HepG2 (cell line): Measurements from ENCODE around the gene UBQLN4. TPM values are rescaled to one million over a fixed set of nuclear protein-coding genes. Genes with fewer than 3 reads are reported as not detected.
A peak's percentile ranks its signal among the peaks of the same experiment; 100 is the strongest.

Experiments used
- ATAC-seq: fragments of 200-7000 bp; cut with Tn5 transposase; 3 replicates; pipeline ENCODE4 v1.9.1; 2020; ENCODE audit warnings: mild to moderate bottlenecking, moderate library complexity
- BruUV-seq: library from RNA; stranded (reverse); fragments of 400-500 nt; replicated peaks from 2 replicates; lab custom pipeline; 2021; lab: Mats Ljungman, UMichigan
- CTCF ChIA-PET: fragments of 300-600 bp; formaldehyde crosslinking; extraction: SDS; loops from one replicate; lab custom pipeline; 2021; ENCODE audit warnings: low total read pairs, inconsistent platforms, low intra/inter-chr PET ratio; lab: Yijun Ruan, JAX
- POLR2A ChIA-PET: fragments of 350-600 bp; sonication (Branson Sonifier 250); formaldehyde crosslinking; loops from one replicate; lab custom pipeline; 2020; ENCODE audit warnings: antibody characterized with exemption, inconsistent platforms; lab: Yijun Ruan, JAX
- DNase-seq: peaks from one replicate; pipeline ENCODE4 v3.0.0-alpha.2; 2015; ENCODE audit warnings: low spot score
- FAIRE-seq: peaks from 3 replicates; lab custom pipeline; 2011; peaks lifted over from hg19 to GRCh38; lab: Jason Lieb, UNC
- H2AFZ ChIP-seq: one replicate; pipeline ENCODE4 v1.6.1; 2011; ENCODE audit warnings: low read length, inconsistent platforms
- H3K27ac ChIP-seq: fragments of 300-600 bp; 3 replicates; pipeline ENCODE4 v1.8.0; 2011; ENCODE audit warnings: mixed run types, mild to moderate bottlenecking, mixed read lengths, low read length, inconsistent platforms; ENCODE audit not compliant: insufficient read depth; ENCODE audit errors: extremely low read length
- H3K27me3 ChIP-seq, 2 experiments: fragments of 200-600 bp in 1 of 2; 2 replicates in 1 of 2; 3 replicates in 1 of 2; pipeline versions ENCODE4 v1.6.0 to v1.8.0; 2011; ENCODE audit warnings: low read length in 2 of 2, mild to moderate bottlenecking in 2 of 2, moderate library complexity in 2 of 2, inconsistent platforms in 1 of 2; ENCODE audit not compliant: insufficient read depth in 2 of 2, control insufficient read depth in 1 of 2
- H3K36me3 ChIP-seq, 2 experiments: fragments of 200-600 bp in 1 of 2; replicated peaks in 1 of 2; 2 replicates in 1 of 2; 3 replicates in 1 of 2; pipeline versions ENCODE4 v1.5.1 to v1.8.0; 2011; ENCODE audit warnings: low read length in 2 of 2, inconsistent platforms in 1 of 2; ENCODE audit not compliant: insufficient read depth in 2 of 2, control insufficient read depth in 1 of 2
- H3K4me1 ChIP-seq: 2 replicates; pipeline ENCODE4 v1.5.1; 2012; ENCODE audit warnings: low read length, inconsistent platforms; ENCODE audit not compliant: insufficient read depth
- H3K4me2 ChIP-seq: 2 replicates; pipeline ENCODE4 v1.6.0; 2011; ENCODE audit warnings: low read depth, low read length, inconsistent platforms
- H3K4me3 ChIP-seq, 3 experiments: fragments of 200-600 bp in 1 of 3; sonication (generic), shearing (Covaris generic) in 1 of 3; replicated peaks in 1 of 3; 2 replicates each; pipeline ENCODE4 v1.5.1; 2011 to 2016; ENCODE audit warnings: low read length in 3 of 3, inconsistent platforms in 2 of 3, low read depth in 2 of 3, mild to moderate bottlenecking in 2 of 3, control low read depth in 1 of 3, mixed read lengths in 1 of 3; ENCODE audit not compliant: insufficient read depth in 1 of 3
- H3K79me2 ChIP-seq: one replicate; pipeline ENCODE4 v1.6.1; 2011; ENCODE audit warnings: low read length, inconsistent platforms; ENCODE audit not compliant: insufficient read depth
- H3K9ac ChIP-seq: 2 replicates; pipeline ENCODE4 v1.6.0; 2011; ENCODE audit warnings: mild to moderate bottlenecking, low read depth, low read length, inconsistent platforms; ENCODE audit not compliant: insufficient read depth
- H3K9me3 ChIP-seq: 2 replicates; pipeline ENCODE4 v1.5.1; 2012; ENCODE audit warnings: mild to moderate bottlenecking, low read length
- H4K20me1 ChIP-seq: 2 replicates; pipeline ENCODE4 v1.6.0; 2011; ENCODE audit warnings: inconsistent platforms, mild to moderate bottlenecking, low read length, moderate library complexity; ENCODE audit not compliant: insufficient read depth
- GATAD2A ChIP-seq: IDR thresholded peaks from 2 replicates; pipeline ENCODE4 v1.6.1; 2016
- KDM2A ChIP-seq: sonication (generic); formaldehyde crosslinking; IDR thresholded peaks from 2 replicates; pipeline ENCODE4 v1.4.0; 2020; ENCODE audit warnings: low read depth, missing genetic modification reagents, borderline replicate concordance
- PCBP2 ChIP-seq: fragments of 200-400 bp; formaldehyde crosslinking; optimal IDR thresholded peaks from 2 replicates; pipeline ENCODE3; 2018; ENCODE audit warnings: low read length, low read depth; ENCODE audit not compliant: poor library complexity, severe bottlenecking
- RXRA ChIP-seq: sonication (generic); formaldehyde crosslinking; IDR thresholded peaks from 2 replicates; pipeline ENCODE4 v1.5.1; 2020; ENCODE audit warnings: missing genetic modification reagents
- SAFB2 ChIP-seq: sonication (generic); formaldehyde crosslinking; IDR thresholded peaks from 2 replicates; pipeline ENCODE4 v1.5.1; 2020; ENCODE audit warnings: missing genetic modification reagents, low read depth, mild to moderate bottlenecking, borderline replicate concordance
- SALL1 ChIP-seq: sonication (generic); formaldehyde crosslinking; IDR thresholded peaks from 2 replicates; pipeline ENCODE4 v1.8.0; 2022; ENCODE audit warnings: mild to moderate bottlenecking, missing genetic modification reagents
- STAG1 ChIP-seq: sonication (generic); formaldehyde crosslinking; IDR thresholded peaks from 2 replicates; pipeline ENCODE4 v1.4.0; 2020; ENCODE audit warnings: missing genetic modification reagents
- ZNF432 ChIP-seq: sonication (generic); formaldehyde crosslinking; IDR thresholded peaks from 2 replicates; pipeline ENCODE4 v1.5.0; 2020; ENCODE audit warnings: missing genetic modification reagents, mild to moderate bottlenecking, borderline replicate concordance
- ZNF660 ChIP-seq: sonication (generic); formaldehyde crosslinking; IDR thresholded peaks from 2 replicates; pipeline ENCODE4 v1.5.1; 2020; ENCODE audit warnings: mild to moderate bottlenecking, low read depth, missing genetic modification reagents, borderline replicate concordance
- ZNF678 ChIP-seq: sonication (generic); formaldehyde crosslinking; IDR thresholded peaks from 2 replicates; pipeline ENCODE4 v1.4.0; 2020; ENCODE audit warnings: mild to moderate bottlenecking, missing genetic modification reagents
- WGBS: methylation state at CpG from one replicate; pipeline ENCODE4 v1.1.6; 2017; ENCODE audit warnings: low lambda C conversion rate; 5-methylcytosine and 5-hydroxymethylcytosine counted together
- in situ Hi-C: cut with HindIII; loops from 2 replicates; pipeline ENCODE4 v1.10.0; 2017; ENCODE audit warnings: low pct_unique_long_range_greater_than_20kb; ENCODE audit not compliant: extremely low pct_ligation_motif_present
- intact Hi-C: fragments of 100-400 bp; cut with micrococcal nuclease; formaldehyde crosslinking; loops from one replicate; pipeline ENCODE4 v1.10.0; 2022; ENCODE audit not compliant: unreplicated experiment
- polyA plus RNA-seq, 8 experiments: library from polyadenylated mRNA; depleted of rRNA in 3 of 8; stranded (reverse) in 7 of 8; unstranded in 1 of 8; fragments of >200 nt; fragmentation: Illumina TruSeq in 4 of 8; extraction: Trizol in 4 of 8; gene quantifications; 2 replicates each; pipeline versions ENCODE4 v1.2.1 to v1.2.3, GENCODE V29; 2011 to 2016; ENCODE audit warnings: low read depth in 4 of 8, missing spikeins in 1 of 8, mixed read lengths in 1 of 8; ENCODE audit not compliant: insufficient read depth in 1 of 8
- total RNA-seq, 5 experiments: library from RNA; depleted of rRNA; stranded (reverse); fragments of >200 nt; fragmentation: Illumina TruSeq; extraction: Trizol; gene quantifications; 2 replicates each; pipeline ENCODE4 v1.2.3, GENCODE V29; 2016; ENCODE audit warnings: low read depth in 1 of 5
- TF ChIP-seq, protein P1 (sequence below): sonication (generic); formaldehyde crosslinking; IDR thresholded peaks from 2 replicates; pipeline ENCODE4 v1.5.1; 2020; ENCODE audit warnings: mild to moderate bottlenecking, moderate library complexity, missing genetic modification reagents
- TF ChIP-seq, protein P2 (sequence below), 2 experiments: sonication (generic) in 1 of 2; formaldehyde crosslinking in 1 of 2; IDR thresholded peaks; 2 replicates each; pipeline versions ENCODE4 v1.4.0 to v1.6.1; 2016 to 2020; ENCODE audit warnings: borderline replicate concordance in 1 of 2, low read depth in 1 of 2, mild to moderate bottlenecking in 1 of 2, missing genetic modification reagents in 1 of 2
- TF ChIP-seq, protein P3 (sequence below): sonication (generic); formaldehyde crosslinking; IDR thresholded peaks from 2 replicates; pipeline ENCODE4 v1.8.0; 2022; ENCODE audit warnings: mild to moderate bottlenecking, missing genetic modification reagents, moderate library complexity
- TF ChIP-seq, protein P4 (sequence below), 2 experiments: fragments of 450-650 bp in 1 of 2; sonication (generic) in 1 of 2; formaldehyde crosslinking; IDR thresholded peaks; 2 replicates each; pipeline versions ENCODE4 v1.5.0 to v1.8.0; 2020 to 2022; ENCODE audit warnings: mild to moderate bottlenecking in 1 of 2, missing genetic modification reagents in 1 of 2
- TF ChIP-seq, protein P5 (sequence below): IDR thresholded peaks from 2 replicates; pipeline ENCODE4 v1.6.1; 2016; ENCODE audit warnings: missing compliant biosample characterization, missing genetic modification reagents, borderline replicate concordance

UBQLN4 gene
- total and polyA plus RNA-seq, 2 of the 13 experiments (the other 11 are each of a cell fraction or from before 2014, with no cell fraction given), result 31.5 to 39.8 TPM

DNA sequence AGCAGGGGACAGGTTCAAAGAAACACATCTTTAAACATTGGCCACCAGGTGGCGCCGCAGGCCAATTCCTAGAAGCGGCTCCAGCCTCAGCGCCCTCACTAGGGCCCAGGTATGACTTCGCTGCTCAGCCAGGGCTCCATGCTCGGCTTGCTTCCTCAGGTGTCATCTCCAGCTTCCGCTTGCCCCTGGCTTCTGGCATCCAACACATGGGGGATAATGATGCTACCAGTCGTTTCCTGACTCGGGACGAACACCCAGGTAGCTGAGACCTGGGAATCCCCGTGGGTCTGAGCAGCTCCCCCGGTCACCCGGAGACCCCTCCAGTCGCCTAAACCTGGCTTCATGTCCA is 37.2 kb upstream of the UBQLN4 start:
- CTCF ChIA-PET, result interaction anchor here (0.9 to 3.3 kb wide), 4 partner anchors 32 to 169 kb away, joined by 3 to 52 read pairs (median 4); no protein-coding TSS in a partner anchor
- in situ Hi-C loops, result no loop called here
- no peaks in the 10 kb centered on the region for H3K27me3 ChIP-seq
- H3K9ac ChIP-seq, result no peak overlapping the region
- H3K4me2 ChIP-seq, result no peak overlapping the region
- peaks cover 47% of the 10 kb centered on the region for H3K4me1 ChIP-seq
- no peaks in the 10 kb centered on the region for H4K20me1 ChIP-seq
- FAIRE-seq (peak; percentile 92), DNase-seq (peak; percentile 74), ATAC-seq (peak; percentile 79)
- 63% methylated on average over 6 of the region's 14 CpGs for WGBS
- peaks cover 2% of the 10 kb centered on the region in 2 experiments; a peak in 1 of 5 replicates for H3K36me3 ChIP-seq
- H3K9me3 ChIP-seq, result no peaks in the 10 kb centered on the region
- BruUV-seq, result no TSS peak
- intact Hi-C loops, result loop anchor here (1.0 kb wide), 2 partner anchors 39 to 134 kb away; no protein-coding TSS in a partner anchor
- H3K27ac ChIP-seq, result no peak overlapping the region
- no peaks in the 10 kb centered on the region for H3K79me2 ChIP-seq
- POLR2A ChIA-PET, result interaction anchor here (0.8 to 11.0 kb wide), 3 partner anchors 38 to 122 kb away, joined by 3 to 113 read pairs (median 4); partner anchors contain the start of gene PMF1
- no peak overlapping the region for H3K4me3 ChIP-seq
- no peak overlapping the region for H2AFZ ChIP-seq
- TF ChIP-seq KDM2A (CRISPR knock-in tag), result peak; percentile 41; the same call in 1 of the 2 replicates
- TF ChIP-seq STAG1, result peak; percentile 92
- TF ChIP-seq, protein P1, sequence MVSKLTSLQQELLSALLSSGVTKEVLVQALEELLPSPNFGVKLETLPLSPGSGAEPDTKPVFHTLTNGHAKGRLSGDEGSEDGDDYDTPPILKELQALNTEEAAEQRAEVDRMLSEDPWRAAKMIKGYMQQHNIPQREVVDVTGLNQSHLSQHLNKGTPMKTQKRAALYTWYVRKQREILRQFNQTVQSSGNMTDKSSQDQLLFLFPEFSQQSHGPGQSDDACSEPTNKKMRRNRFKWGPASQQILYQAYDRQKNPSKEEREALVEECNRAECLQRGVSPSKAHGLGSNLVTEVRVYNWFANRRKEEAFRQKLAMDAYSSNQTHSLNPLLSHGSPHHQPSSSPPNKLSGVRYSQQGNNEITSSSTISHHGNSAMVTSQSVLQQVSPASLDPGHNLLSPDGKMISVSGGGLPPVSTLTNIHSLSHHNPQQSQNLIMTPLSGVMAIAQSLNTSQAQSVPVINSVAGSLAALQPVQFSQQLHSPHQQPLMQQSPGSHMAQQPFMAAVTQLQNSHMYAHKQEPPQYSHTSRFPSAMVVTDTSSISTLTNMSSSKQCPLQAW (CRISPR knock-in tag), result peak; percentile 52
- no peak for TF ChIP-seq PCBP2
- TF ChIP-seq SALL1 (CRISPR knock-in tag), result peak; percentile 38; the same call in 1 of the 2 replicates
- no peak for TF ChIP-seq SAFB2 (CRISPR knock-in tag)
- TF ChIP-seq ZNF432, result no peak
- 0 out of 2 replicates have a peak, but pooled peaks have one; percentile 16 for TF ChIP-seq GATAD2A
- TF ChIP-seq, protein P2, sequence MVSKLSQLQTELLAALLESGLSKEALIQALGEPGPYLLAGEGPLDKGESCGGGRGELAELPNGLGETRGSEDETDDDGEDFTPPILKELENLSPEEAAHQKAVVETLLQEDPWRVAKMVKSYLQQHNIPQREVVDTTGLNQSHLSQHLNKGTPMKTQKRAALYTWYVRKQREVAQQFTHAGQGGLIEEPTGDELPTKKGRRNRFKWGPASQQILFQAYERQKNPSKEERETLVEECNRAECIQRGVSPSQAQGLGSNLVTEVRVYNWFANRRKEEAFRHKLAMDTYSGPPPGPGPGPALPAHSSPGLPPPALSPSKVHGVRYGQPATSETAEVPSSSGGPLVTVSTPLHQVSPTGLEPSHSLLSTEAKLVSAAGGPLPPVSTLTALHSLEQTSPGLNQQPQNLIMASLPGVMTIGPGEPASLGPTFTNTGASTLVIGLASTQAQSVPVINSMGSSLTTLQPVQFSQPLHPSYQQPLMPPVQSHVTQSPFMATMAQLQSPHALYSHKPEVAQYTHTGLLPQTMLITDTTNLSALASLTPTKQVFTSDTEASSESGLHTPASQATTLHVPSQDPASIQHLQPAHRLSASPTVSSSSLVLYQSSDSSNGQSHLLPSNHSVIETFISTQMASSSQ (IDR thresholded peaks at IDR 0.05; ENCODE audit: low read depth), result no peak
- TF ChIP-seq, protein P2 (CRISPR knock-in tag; IDR thresholded peaks at IDR 0.05; ENCODE audit: borderline replicate concordance), result no peak
- TF ChIP-seq, protein P3, sequence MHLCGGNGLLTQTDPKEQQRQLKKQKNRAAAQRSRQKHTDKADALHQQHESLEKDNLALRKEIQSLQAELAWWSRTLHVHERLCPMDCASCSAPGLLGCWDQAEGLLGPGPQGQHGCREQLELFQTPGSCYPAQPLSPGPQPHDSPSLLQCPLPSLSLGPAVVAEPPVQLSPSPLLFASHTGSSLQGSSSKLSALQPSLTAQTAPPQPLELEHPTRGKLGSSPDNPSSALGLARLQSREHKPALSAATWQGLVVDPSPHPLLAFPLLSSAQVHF (CRISPR knock-in tag), result no peak
- TF ChIP-seq, protein P4, sequence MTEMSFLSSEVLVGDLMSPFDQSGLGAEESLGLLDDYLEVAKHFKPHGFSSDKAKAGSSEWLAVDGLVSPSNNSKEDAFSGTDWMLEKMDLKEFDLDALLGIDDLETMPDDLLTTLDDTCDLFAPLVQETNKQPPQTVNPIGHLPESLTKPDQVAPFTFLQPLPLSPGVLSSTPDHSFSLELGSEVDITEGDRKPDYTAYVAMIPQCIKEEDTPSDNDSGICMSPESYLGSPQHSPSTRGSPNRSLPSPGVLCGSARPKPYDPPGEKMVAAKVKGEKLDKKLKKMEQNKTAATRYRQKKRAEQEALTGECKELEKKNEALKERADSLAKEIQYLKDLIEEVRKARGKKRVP (CRISPR knock-in tag; IDR thresholded peaks at IDR 0.05), result no peak
- TF ChIP-seq, protein P5, sequence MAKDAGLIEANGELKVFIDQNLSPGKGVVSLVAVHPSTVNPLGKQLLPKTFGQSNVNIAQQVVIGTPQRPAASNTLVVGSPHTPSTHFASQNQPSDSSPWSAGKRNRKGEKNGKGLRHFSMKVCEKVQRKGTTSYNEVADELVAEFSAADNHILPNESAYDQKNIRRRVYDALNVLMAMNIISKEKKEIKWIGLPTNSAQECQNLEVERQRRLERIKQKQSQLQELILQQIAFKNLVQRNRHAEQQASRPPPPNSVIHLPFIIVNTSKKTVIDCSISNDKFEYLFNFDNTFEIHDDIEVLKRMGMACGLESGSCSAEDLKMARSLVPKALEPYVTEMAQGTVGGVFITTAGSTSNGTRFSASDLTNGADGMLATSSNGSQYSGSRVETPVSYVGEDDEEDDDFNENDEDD (CRISPR knock-in tag), result no peak
- TF ChIP-seq RXRA (CRISPR knock-in tag), result peak; percentile 42; the same call in 1 of the 2 replicates
- TF ChIP-seq ZNF678 (CRISPR knock-in tag), result no peak
- no peak for TF ChIP-seq ZNF660
